HL-60 (cell line): ENCODE measurements around the gene GPR162.

ENCODE experiments used
- DNase-seq, 2 experiments: peaks; one replicate each; pipeline ENCODE4 v3.0.0-alpha.2; 2010 to 2020; ENCODE audit warnings: low read depth in 1 of 2, low spot score in 1 of 2
- H3K27ac ChIP-seq: fragments of 250-450 bp; sonication (Bioruptor Pico); replicated peaks from 2 replicates; pipeline ENCODE4 v1.5.1; 2020; ENCODE audit warnings: mild to moderate bottlenecking, moderate library complexity
- H3K27me3 ChIP-seq: fragments of 250-450 bp; sonication (Bioruptor Pico); 2 replicates; pipeline ENCODE4 v1.5.1; 2021; ENCODE audit warnings: mild to moderate bottlenecking, moderate library complexity; ENCODE audit not compliant: insufficient read depth, poor library complexity, severe bottlenecking
- H3K4me3 ChIP-seq: replicated peaks from 2 replicates; pipeline ENCODE4 v1.5.1; 2011; ENCODE audit warnings: mild to moderate bottlenecking, control low read depth, low read length; ENCODE audit not compliant: insufficient read depth
- GABPA ChIP-seq: IDR thresholded peaks from 2 replicates; pipeline ENCODE4 v1.6.1; 2012; ENCODE audit warnings: low read depth
- POLR2AphosphoS5 ChIP-seq: IDR thresholded peaks from 2 replicates; pipeline ENCODE4 v1.6.1; 2012; ENCODE audit warnings: low read depth
- REST ChIP-seq: IDR thresholded peaks from 2 replicates; pipeline ENCODE4 v1.6.1; 2012; ENCODE audit warnings: low read depth; ENCODE audit not compliant: insufficient replicate concordance
- SPI1 ChIP-seq: IDR thresholded peaks from 2 replicates; pipeline ENCODE4 v1.6.1; 2012; ENCODE audit warnings: low read depth, mild to moderate bottlenecking, borderline replicate concordance
- TF ChIP-seq, protein P1 (sequence below): IDR thresholded peaks from one replicate; pipeline ENCODE4 v1.5.1; 2011; ENCODE audit warnings: low read length, control low read depth, inconsistent platforms; ENCODE audit not compliant: insufficient read depth

GPR162 gene

DNA sequence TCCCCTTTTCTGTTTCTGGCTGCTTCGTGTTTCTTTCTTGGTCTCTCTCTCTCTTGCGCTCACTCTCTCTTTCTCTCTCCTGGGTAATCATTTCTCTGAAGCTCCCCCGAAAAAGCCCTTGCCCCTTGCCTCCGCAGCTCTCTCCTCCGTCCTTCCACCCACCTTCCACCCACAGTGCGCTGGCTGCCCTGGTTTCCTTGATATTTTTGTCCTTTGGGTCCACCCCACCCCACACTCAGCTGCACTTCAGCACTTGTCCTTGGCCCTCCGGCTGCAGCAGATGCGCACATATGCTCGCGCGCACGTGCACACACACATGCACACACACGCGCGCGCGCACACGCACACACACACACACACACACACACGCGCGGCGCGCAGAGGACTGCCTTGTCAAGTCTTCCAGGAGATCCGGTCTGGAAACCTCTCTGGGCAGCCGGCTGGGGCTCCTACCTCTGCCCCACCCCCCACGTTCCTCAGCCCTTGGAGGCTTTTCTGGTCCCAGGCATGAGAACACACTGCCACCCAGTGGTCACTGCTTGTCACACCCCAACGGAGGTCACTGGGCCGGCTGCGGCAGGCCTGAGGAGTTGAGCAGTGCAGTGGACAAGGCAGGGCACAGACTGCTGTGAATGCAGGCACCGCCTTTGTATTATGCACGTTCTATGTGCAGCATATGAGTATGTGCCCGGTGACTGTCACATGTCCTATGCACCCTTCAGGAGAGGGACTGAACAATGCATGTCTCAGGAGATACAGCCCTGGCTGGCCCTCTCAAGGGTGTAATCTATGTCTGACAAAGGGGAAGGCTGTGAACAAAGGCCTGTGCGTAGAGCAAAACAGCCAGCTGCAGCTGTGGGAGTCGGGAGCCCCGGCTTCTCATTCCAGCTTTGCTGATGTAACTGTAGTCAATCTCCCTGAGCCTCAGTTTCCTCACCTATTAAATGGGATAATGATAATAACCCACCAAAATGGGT, 42.8 kb upstream of the GPR162 start:
- H3K27ac ChIP-seq, result peak overlapping the region; percentile 36
- TF ChIP-seq POLR2AphosphoS5, result peak; percentile 47
- TF ChIP-seq, protein P1, sequence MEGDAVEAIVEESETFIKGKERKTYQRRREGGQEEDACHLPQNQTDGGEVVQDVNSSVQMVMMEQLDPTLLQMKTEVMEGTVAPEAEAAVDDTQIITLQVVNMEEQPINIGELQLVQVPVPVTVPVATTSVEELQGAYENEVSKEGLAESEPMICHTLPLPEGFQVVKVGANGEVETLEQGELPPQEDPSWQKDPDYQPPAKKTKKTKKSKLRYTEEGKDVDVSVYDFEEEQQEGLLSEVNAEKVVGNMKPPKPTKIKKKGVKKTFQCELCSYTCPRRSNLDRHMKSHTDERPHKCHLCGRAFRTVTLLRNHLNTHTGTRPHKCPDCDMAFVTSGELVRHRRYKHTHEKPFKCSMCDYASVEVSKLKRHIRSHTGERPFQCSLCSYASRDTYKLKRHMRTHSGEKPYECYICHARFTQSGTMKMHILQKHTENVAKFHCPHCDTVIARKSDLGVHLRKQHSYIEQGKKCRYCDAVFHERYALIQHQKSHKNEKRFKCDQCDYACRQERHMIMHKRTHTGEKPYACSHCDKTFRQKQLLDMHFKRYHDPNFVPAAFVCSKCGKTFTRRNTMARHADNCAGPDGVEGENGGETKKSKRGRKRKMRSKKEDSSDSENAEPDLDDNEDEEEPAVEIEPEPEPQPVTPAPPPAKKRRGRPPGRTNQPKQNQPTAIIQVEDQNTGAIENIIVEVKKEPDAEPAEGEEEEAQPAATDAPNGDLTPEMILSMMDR, result peak; percentile 88
- no peak for TF ChIP-seq GABPA
- 0 out of 2 replicates have a peak, but pooled peaks have one; percentile 18 for TF ChIP-seq SPI1
- TF ChIP-seq REST, result peak; percentile 51
- DNase-seq, result peak; percentile 93
- H3K27me3 ChIP-seq, result peaks cover 19% of the 10 kb centered on the region
- H3K4me3 ChIP-seq, result peak overlapping the region; percentile 43

DNA sequence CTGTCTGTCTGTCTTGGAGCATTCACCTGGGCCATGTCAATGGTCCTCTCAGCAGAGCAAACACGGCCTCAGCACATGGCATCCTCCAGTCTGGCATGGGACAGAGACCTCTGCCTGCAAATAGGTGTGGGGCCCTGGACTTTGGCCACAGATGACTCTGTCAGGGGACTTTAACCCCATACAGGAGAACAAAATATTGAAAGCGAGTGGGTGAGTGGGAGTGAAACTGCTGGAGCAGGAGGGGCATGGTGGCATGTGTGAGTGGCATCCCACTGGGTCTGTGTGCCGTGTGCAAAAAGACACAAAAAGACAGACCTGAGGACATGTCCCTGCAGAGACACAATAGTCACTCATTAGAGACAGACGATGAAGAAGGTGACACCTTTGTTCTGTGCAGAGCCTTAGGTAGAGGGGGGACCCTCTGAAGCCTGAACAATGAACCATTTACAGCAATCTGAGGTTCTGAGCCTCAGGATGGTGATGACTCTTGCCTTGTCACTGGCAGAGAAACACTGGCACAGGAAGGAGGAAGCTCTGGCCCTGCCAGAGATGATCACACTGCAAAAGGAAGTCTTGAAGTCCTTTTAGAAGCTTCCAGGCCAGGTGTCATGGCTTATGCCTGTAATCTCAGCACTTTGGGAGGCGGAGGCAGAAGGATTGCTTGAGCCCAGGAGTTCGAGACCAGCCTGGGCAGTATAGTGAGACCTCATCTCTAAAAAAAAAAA, 41.8 kb upstream of the GPR162 start:
- Histone ChIP-seq H3K4me3 (no peak overlapping the region), H3K27ac (no peak overlapping the region), H3K27me3 (peaks cover 10% of the 10 kb centered on the region)
- peak in 1 of 2 experiments; percentile 48 for DNase-seq
- TF ChIP-seq POLR2AphosphoS5 (no peak), REST (no peak), SPI1 (no peak), GABPA (no peak)
- TF ChIP-seq, protein P1, result no peak

DNA sequence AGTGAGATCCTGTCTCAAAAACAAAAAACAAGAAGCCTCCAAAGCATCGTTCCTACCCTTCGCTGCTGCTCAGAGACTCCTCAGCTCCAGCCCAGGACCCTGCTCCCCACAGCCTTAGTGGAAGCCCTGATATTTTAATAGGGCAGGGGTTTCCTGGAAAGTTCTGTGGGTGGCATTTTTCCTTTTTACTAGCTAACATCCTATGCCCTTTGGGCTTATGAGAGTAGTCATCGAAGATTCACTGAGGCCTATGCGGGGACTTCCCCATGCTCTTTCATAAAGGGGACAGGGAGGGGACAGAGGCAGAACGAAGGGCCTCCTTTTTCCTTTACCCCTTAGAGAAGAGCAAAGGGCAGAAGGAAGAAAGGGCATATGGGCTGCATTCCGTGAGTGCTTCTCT, 41.0 kb upstream of the GPR162 start:
- DNase-seq, result no peak
- Histone ChIP-seq H3K27ac (no peak overlapping the region), H3K27me3 (peaks cover 10% of the 10 kb centered on the region), H3K4me3 (no peak overlapping the region)
- no peak for TF ChIP-seq POLR2AphosphoS5
- no peak for TF ChIP-seq GABPA
- TF ChIP-seq, protein P1, result no peak
- no peak for TF ChIP-seq REST
- no peak for TF ChIP-seq SPI1
